GM18951 (cell line): ENCODE measurements around the gene DMAC2.

Source experiments
- POLR2A ChIP-seq: IDR thresholded peaks from 4 replicates; pipeline ENCODE4 v1.6.1; 2011; ENCODE audit warnings: mild to moderate bottlenecking; ENCODE audit not compliant: insufficient read length, insufficient read depth; ENCODE audit errors: extremely low read depth
- in situ Hi-C: fragments of 300-500 bp; cut with MboI; formaldehyde crosslinking; loops from one replicate; pipeline ENCODE4 v1.12.0; 2022; ENCODE audit warnings: low sequenced_read_pairs, mixed read lengths, inconsistent platforms; ENCODE audit not compliant: unreplicated experiment

The DMAC2 gene

GRCh38 chr19:41455936-41456335 is 16.2 kb upstream of the DMAC2 start:
- TF ChIP-seq POLR2A: no peak
- in situ Hi-C loops: no loop called here

GRCh38 chr19:41452584-41453275 is 13.0 kb upstream of the DMAC2 start:
- in situ Hi-C loops: no loop called here
- no peak for TF ChIP-seq POLR2A

- in situ Hi-C loops: loop anchor here (5.0 kb wide), 1 partner anchor 107 kb away; no protein-coding TSS in a partner anchor
- no peak for TF ChIP-seq POLR2A
Measured at GRCh38 chr19:41449865-41450178, 10.1 kb upstream of the DMAC2 start.

GRCh38 chr19:41449079-41449864 is 9.6 kb upstream of the DMAC2 start:
- in situ Hi-C loops: loop anchor here (5.0 kb wide), 1 partner anchor 108 kb away; no protein-coding TSS in a partner anchor
- no peak for TF ChIP-seq POLR2A

GRCh38 chr19:41447732-41448332 is 8.1 kb upstream of the DMAC2 start:
- no peak for TF ChIP-seq POLR2A

GRCh38 chr19:41445575-41445974 is 5.9 kb upstream of the DMAC2 start:
- in situ Hi-C loops: loop anchor here (5.0 kb wide), 1 partner anchor 112 kb away; no protein-coding TSS in a partner anchor
- no peak for TF ChIP-seq POLR2A

More at GRCh38 chr19:41447732-41448332, 8.1 kb upstream of the DMAC2 start:
- in situ Hi-C loops: loop anchor here (5.0 kb wide), 1 partner anchor 109 kb away; no protein-coding TSS in a partner anchor

GRCh38 chr19:41443813-41444455 is 4.2 kb upstream of the DMAC2 start:
- no peak for TF ChIP-seq POLR2A
- in situ Hi-C loops: no loop called here

- TF ChIP-seq POLR2A: no peak
- in situ Hi-C loops: no loop called here
Measured at GRCh38 chr19:41442473-41443355, 3.0 kb upstream of the DMAC2 start, which contains the start of gene ERICH4. ERICH4 (plus strand) TSS chr19:41443156; CDS start chr19:41443170, 14 bp downstream.

- TF ChIP-seq POLR2A: no peak
- in situ Hi-C loops: no loop called here
Measured at GRCh38 chr19:41441321-41441945, 1.7 kb upstream of the DMAC2 start.

- in situ Hi-C loops: no loop called here
- TF ChIP-seq POLR2A: no peak
Measured at GRCh38 chr19:41437944-41438574, 1.7 kb downstream of the DMAC2 start.

GRCh38 chr19:41436674-41436951 is 3.1 kb downstream of the DMAC2 start:
- in situ Hi-C loops: no loop called here
- TF ChIP-seq POLR2A: no peak
